SK-N-SH (cell line): ENCODE results near the gene PARD3. TPM values are rescaled to one million over a fixed set of nuclear protein-coding genes. Genes with fewer than 3 reads are reported as not detected.

Experiments
- CTCF ChIA-PET: fragments of 300-600, 350-600 bp; formaldehyde crosslinking; extraction: SDS; loops from one replicate; lab custom pipeline; 2021; lab: Yijun Ruan, JAX
- POLR2A ChIA-PET: fragments of 350-600 bp; sonication (Branson Sonifier 250); formaldehyde crosslinking; extraction: SDS; loops from one replicate; lab custom pipeline; 2020; ENCODE audit warnings: antibody characterized with exemption, inconsistent platforms; lab: Yijun Ruan, JAX
- DNase-seq: peaks from one replicate; pipeline ENCODE4 v3.0.0; 2012
- H2AFZ ChIP-seq: fragments of 200-600 bp; sonication (generic); 2 replicates; pipeline ENCODE4 v1.8.1; 2016; ENCODE audit warnings: antibody characterized with exemption, mild to moderate bottlenecking, low read depth
- H3F3A ChIP-seq: fragments of 200-600 bp; sonication (generic); replicated peaks from 2 replicates; pipeline ENCODE3; 2016; ENCODE audit warnings: antibody characterized with exemption, mild to moderate bottlenecking; ENCODE audit not compliant: insufficient read depth
- H3K27ac ChIP-seq, 2 experiments: fragments of 200-500 bp in 1 of 2; fragments of 200-600 bp in 1 of 2; sonication (Bioruptor generic) in 1 of 2; sonication (generic), shearing (Covaris generic) in 1 of 2; 2 replicates each; pipeline versions ENCODE4 v1.5.1 to v1.6.1; 2014 to 2016; ENCODE audit warnings: low read depth in 2 of 2, inconsistent platforms in 1 of 2, low read length in 1 of 2, mild to moderate bottlenecking in 1 of 2, mixed read lengths in 1 of 2
- H3K27me3 ChIP-seq: fragments of 200-600 bp; sonication (generic), shearing (Covaris generic); 2 replicates; pipeline ENCODE4 v1.6.1; 2016; ENCODE audit warnings: mixed run types; ENCODE audit not compliant: insufficient read depth
- H3K36me3 ChIP-seq, 2 experiments: fragments of 200-500 bp in 1 of 2; fragments of 200-600 bp in 1 of 2; sonication (Bioruptor generic) in 1 of 2; sonication (generic) in 1 of 2; replicated peaks in 1 of 2; 2 replicates each; pipeline versions ENCODE3 to v1.5.1; 2014 to 2016; ENCODE audit warnings: low read length in 1 of 2, mild to moderate bottlenecking in 1 of 2; ENCODE audit not compliant: insufficient read depth in 2 of 2, control insufficient read depth in 1 of 2
- H3K4me1 ChIP-seq, 2 experiments: fragments of 200-500 bp in 1 of 2; fragments of 200-600 bp in 1 of 2; sonication (Bioruptor generic) in 1 of 2; sonication (generic), shearing (Covaris generic) in 1 of 2; 2 replicates each; pipeline versions ENCODE4 v1.5.1 to v1.6.1; 2014 to 2016; ENCODE audit warnings: low read depth in 1 of 2, low read length in 1 of 2, mixed run types in 1 of 2; ENCODE audit not compliant: insufficient read depth in 2 of 2, control insufficient read depth in 1 of 2
- H3K4me2 ChIP-seq: fragments of 200-600 bp; sonication (generic), shearing (Covaris generic); 2 replicates; pipeline ENCODE4 v1.6.1; 2017; ENCODE audit warnings: mixed run types
- H3K4me3 ChIP-seq, 2 experiments: fragments of 200-500 bp in 1 of 2; fragments of 200-600 bp in 1 of 2; sonication (Bioruptor generic) in 1 of 2; sonication (generic), shearing (Covaris generic) in 1 of 2; 2 replicates each; pipeline versions ENCODE4 v1.5.1 to v1.8.1; 2014 to 2016; ENCODE audit warnings: low read depth in 2 of 2, inconsistent platforms in 1 of 2, low read length in 1 of 2, mild to moderate bottlenecking in 1 of 2, mixed read lengths in 1 of 2, moderate library complexity in 1 of 2
- H3K79me2 ChIP-seq: fragments of 200-600 bp; sonication (generic); 2 replicates; pipeline ENCODE4 v1.8.1; 2017; ENCODE audit warnings: mild to moderate bottlenecking; ENCODE audit not compliant: insufficient read depth
- H3K9ac ChIP-seq: fragments of 200-600 bp; sonication (generic); 2 replicates; pipeline ENCODE4 v1.6.1; 2017; ENCODE audit warnings: mixed run types
- H3K9me2 ChIP-seq: fragments of 200-600 bp; sonication (generic); 2 replicates; pipeline ENCODE4 v1.6.1; 2017; ENCODE audit warnings: mixed run types
- H3K9me3 ChIP-seq: fragments of 200-600 bp; sonication (generic); 2 replicates; pipeline ENCODE4 v1.6.1; 2017; ENCODE audit warnings: mixed run types, mild to moderate bottlenecking, moderate library complexity
- H4K20me1 ChIP-seq: fragments of 200-600 bp; sonication (generic); 2 replicates; pipeline ENCODE4 v1.6.1; 2017; ENCODE audit warnings: mild to moderate bottlenecking, mixed run types; ENCODE audit not compliant: insufficient read depth
- ELF1 ChIP-seq: IDR thresholded peaks from 2 replicates; pipeline ENCODE4 v1.4.0; 2012
- EP300 ChIP-seq, 2 experiments: IDR thresholded peaks; 2 replicates each; pipeline versions ENCODE4 v1.4.0 to v1.6.1; 2012; ENCODE audit warnings: borderline replicate concordance in 1 of 2, low read depth in 1 of 2, low read length in 1 of 2
- EZH2phosphoT487 ChIP-seq: fragments of 200-600 bp; sonication (generic); IDR thresholded peaks from 2 replicates; pipeline ENCODE4 v1.6.1; 2017; ENCODE audit warnings: low read depth, mixed run types, mild to moderate bottlenecking, antibody characterized with exemption, moderate library complexity, borderline replicate concordance
- FOSL2 ChIP-seq: IDR thresholded peaks from 2 replicates; pipeline ENCODE4 v1.4.0; 2012; ENCODE audit warnings: low read depth, mild to moderate bottlenecking, moderate library complexity, borderline replicate concordance
- FOXM1 ChIP-seq: IDR thresholded peaks from 2 replicates; pipeline ENCODE4 v1.4.0; 2012; ENCODE audit warnings: low read depth, mild to moderate bottlenecking
- GATA2 ChIP-seq: sonication (generic); formaldehyde crosslinking; IDR thresholded peaks from 2 replicates; pipeline ENCODE4 v1.5.0; 2020; ENCODE audit warnings: mild to moderate bottlenecking, missing genetic modification reagents
- JUND ChIP-seq: IDR thresholded peaks from 2 replicates; pipeline ENCODE4 v1.4.0; 2012
- MAX ChIP-seq: IDR thresholded peaks from 2 replicates; pipeline ENCODE4 v1.4.0; 2012; ENCODE audit warnings: low read depth
- MXI1 ChIP-seq: IDR thresholded peaks from 2 replicates; pipeline ENCODE4 v1.6.1; 2012; ENCODE audit warnings: mild to moderate bottlenecking, low read depth, low read length, improper control_type of control experiment
- NFIC ChIP-seq: IDR thresholded peaks from 2 replicates; pipeline ENCODE4 v1.4.0; 2012; ENCODE audit warnings: borderline replicate concordance
- NRF1 ChIP-seq: IDR thresholded peaks from 2 replicates; pipeline ENCODE4 v1.6.1; 2012; ENCODE audit warnings: low read depth, mild to moderate bottlenecking, low read length
- RAD21 ChIP-seq: IDR thresholded peaks from 2 replicates; pipeline ENCODE4 v1.6.1; 2012; ENCODE audit warnings: mild to moderate bottlenecking, low read length
- RCOR1 ChIP-seq: fragments of 150-350 bp; IDR thresholded peaks from 2 replicates; pipeline ENCODE4 v1.6.1; 2017; ENCODE audit warnings: antibody characterized with exemption, low read length
- RXRA ChIP-seq: IDR thresholded peaks from 2 replicates; pipeline ENCODE4 v1.4.0; 2012; ENCODE audit warnings: low read depth, mild to moderate bottlenecking, borderline replicate concordance
- TCF12 ChIP-seq: IDR thresholded peaks from 2 replicates; pipeline ENCODE4 v1.4.0; 2012
- YY1 ChIP-seq: IDR thresholded peaks from 2 replicates; pipeline ENCODE4 v1.4.0; 2012; ENCODE audit warnings: low read depth, mild to moderate bottlenecking
- WGBS: methylation state at CpG from one replicate; pipeline ENCODE4 v1.1.6; 2017; ENCODE audit warnings: low lambda C conversion rate; 5-methylcytosine and 5-hydroxymethylcytosine counted together
- polyA plus RNA-seq, 3 experiments: library from polyadenylated mRNA; depleted of rRNA; stranded (reverse); fragments of >200 nt; gene quantifications; 2 replicates each; pipeline ENCODE4 v1.2.3, GENCODE V29; 2012
- TF ChIP-seq, protein P1 (sequence below): fragments of 150-350 bp; IDR thresholded peaks from 2 replicates; pipeline ENCODE4 v1.6.1; 2016; ENCODE audit warnings: mild to moderate bottlenecking, low read depth, low read length
- TF ChIP-seq, protein P2 (sequence below): IDR thresholded peaks from 2 replicates; pipeline ENCODE4 v1.6.1; 2012; ENCODE audit warnings: mild to moderate bottlenecking, low read depth, low read length, moderate library complexity
- TF ChIP-seq, protein P3 (sequence below): IDR thresholded peaks from 2 replicates; pipeline ENCODE4; 2012

PARD3 gene
- polyA plus RNA-seq, 1 of the 3 experiments (the other 2 are of a cell fraction) = 29.4 TPM

GRCh38 chr10:34581801-34582532 is 233.1 kb downstream of the PARD3 start (continued):
- no peak for TF ChIP-seq RCOR1
- TF ChIP-seq NRF1 = no peak
- TF ChIP-seq MXI1 = no peak
- TF ChIP-seq ELF1 = no peak
- TF ChIP-seq, protein P1, sequence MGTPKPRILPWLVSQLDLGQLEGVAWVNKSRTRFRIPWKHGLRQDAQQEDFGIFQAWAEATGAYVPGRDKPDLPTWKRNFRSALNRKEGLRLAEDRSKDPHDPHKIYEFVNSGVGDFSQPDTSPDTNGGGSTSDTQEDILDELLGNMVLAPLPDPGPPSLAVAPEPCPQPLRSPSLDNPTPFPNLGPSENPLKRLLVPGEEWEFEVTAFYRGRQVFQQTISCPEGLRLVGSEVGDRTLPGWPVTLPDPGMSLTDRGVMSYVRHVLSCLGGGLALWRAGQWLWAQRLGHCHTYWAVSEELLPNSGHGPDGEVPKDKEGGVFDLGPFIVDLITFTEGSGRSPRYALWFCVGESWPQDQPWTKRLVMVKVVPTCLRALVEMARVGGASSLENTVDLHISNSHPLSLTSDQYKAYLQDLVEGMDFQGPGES = no peak
- TF ChIP-seq, protein P2, sequence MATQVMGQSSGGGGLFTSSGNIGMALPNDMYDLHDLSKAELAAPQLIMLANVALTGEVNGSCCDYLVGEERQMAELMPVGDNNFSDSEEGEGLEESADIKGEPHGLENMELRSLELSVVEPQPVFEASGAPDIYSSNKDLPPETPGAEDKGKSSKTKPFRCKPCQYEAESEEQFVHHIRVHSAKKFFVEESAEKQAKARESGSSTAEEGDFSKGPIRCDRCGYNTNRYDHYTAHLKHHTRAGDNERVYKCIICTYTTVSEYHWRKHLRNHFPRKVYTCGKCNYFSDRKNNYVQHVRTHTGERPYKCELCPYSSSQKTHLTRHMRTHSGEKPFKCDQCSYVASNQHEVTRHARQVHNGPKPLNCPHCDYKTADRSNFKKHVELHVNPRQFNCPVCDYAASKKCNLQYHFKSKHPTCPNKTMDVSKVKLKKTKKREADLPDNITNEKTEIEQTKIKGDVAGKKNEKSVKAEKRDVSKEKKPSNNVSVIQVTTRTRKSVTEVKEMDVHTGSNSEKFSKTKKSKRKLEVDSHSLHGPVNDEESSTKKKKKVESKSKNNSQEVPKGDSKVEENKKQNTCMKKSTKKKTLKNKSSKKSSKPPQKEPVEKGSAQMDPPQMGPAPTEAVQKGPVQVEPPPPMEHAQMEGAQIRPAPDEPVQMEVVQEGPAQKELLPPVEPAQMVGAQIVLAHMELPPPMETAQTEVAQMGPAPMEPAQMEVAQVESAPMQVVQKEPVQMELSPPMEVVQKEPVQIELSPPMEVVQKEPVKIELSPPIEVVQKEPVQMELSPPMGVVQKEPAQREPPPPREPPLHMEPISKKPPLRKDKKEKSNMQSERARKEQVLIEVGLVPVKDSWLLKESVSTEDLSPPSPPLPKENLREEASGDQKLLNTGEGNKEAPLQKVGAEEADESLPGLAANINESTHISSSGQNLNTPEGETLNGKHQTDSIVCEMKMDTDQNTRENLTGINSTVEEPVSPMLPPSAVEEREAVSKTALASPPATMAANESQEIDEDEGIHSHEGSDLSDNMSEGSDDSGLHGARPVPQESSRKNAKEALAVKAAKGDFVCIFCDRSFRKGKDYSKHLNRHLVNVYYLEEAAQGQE = no peak
- TF ChIP-seq, all 33 proteins: peak for 11

- peaks cover 34% of the 10 kb centered on the region for H3F3A ChIP-seq
- peaks cover 0 to 64% of the 10 kb centered on the region in 2 experiments for H3K4me1 ChIP-seq
- no peak overlapping the region for H2AFZ ChIP-seq
- no peak overlapping the region for H3K9ac ChIP-seq
- H3K79me2 ChIP-seq = peaks cover 31% of the 10 kb centered on the region; the same call in 1 of the 2 replicates
- H3K4me3 ChIP-seq = no peak overlapping the region
- H3K27me3 ChIP-seq = no peaks in the 10 kb centered on the region
- ChIA-PET CTCF (interaction anchor here (1.1 to 1.8 kb wide), 2 partner anchors 13 to 58 kb away, joined by 3 to 5 read pairs; no protein-coding TSS in a partner anchor), POLR2A (no interaction called here)
- no peaks in the 10 kb centered on the region for H4K20me1 ChIP-seq
- no peak for DNase-seq
- peak overlapping the region in 1 of 2 experiments; percentile 67; a peak in 2 of 4 replicates for H3K27ac ChIP-seq
- 26% methylated on average over 3 of the region's 3 CpGs for WGBS
- H3K9me2 ChIP-seq = no peaks in the 10 kb centered on the region
- H3K36me3 ChIP-seq = no peaks in the 10 kb centered on the region
- no peaks in the 10 kb centered on the region for H3K9me3 ChIP-seq
- H3K4me2 ChIP-seq = peak overlapping the region; percentile 13; the same call in 1 of the 2 replicates
- TF ChIP-seq ELF1 (no peak), NFIC (peak; percentile 54), RAD21 (no peak), YY1 (no peak), EZH2phosphoT487 (no peak), EP300 (IDR thresholded peaks at IDR 0.05; ENCODE audit: borderline replicate concordance in 1 of 2, low read depth in 1 of 2, low read length in 1 of 2) (peak in 1 of 2 experiments; percentile 62; a peak in 1 of 4 replicates), JUND (peak; percentile 57), FOXM1 (no peak), TCF12 (peak; percentile 73), MAX (peak; percentile 27; the same call in 1 of the 2 replicates), GATA2 (no peak), FOSL2 (peak; percentile 61; the same call in 1 of the 2 replicates), RXRA (no peak)
- TF ChIP-seq, protein P2 = no peak
- TF ChIP-seq, protein P1 = no peak
- TF ChIP-seq, protein P3, sequence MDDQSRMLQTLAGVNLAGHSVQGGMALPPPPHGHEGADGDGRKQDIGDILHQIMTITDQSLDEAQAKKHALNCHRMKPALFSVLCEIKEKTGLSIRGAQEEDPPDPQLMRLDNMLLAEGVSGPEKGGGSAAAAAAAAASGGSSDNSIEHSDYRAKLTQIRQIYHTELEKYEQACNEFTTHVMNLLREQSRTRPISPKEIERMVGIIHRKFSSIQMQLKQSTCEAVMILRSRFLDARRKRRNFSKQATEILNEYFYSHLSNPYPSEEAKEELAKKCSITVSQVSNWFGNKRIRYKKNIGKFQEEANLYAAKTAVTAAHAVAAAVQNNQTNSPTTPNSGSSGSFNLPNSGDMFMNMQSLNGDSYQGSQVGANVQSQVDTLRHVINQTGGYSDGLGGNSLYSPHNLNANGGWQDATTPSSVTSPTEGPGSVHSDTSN = peak; percentile 92
Measured at GRCh38 chr10:34580643-34581042, 234.5 kb downstream of the PARD3 start.
